ENCODE results near the gene HTT. TPM values are rescaled to one million over a fixed set of nuclear protein-coding genes. Genes with fewer than 3 reads are reported as not detected.
"Not testable (repeated sequence)": the region's sequence is repeated elsewhere in the genome, so short reads cannot be mapped to it uniquely, and the experiment has no call there.

Gene HTT
- total and polyA plus RNA-seq, 5 donors from 2014 or later = 4.8 to 101 (median 6.4) TPM

DNA sequence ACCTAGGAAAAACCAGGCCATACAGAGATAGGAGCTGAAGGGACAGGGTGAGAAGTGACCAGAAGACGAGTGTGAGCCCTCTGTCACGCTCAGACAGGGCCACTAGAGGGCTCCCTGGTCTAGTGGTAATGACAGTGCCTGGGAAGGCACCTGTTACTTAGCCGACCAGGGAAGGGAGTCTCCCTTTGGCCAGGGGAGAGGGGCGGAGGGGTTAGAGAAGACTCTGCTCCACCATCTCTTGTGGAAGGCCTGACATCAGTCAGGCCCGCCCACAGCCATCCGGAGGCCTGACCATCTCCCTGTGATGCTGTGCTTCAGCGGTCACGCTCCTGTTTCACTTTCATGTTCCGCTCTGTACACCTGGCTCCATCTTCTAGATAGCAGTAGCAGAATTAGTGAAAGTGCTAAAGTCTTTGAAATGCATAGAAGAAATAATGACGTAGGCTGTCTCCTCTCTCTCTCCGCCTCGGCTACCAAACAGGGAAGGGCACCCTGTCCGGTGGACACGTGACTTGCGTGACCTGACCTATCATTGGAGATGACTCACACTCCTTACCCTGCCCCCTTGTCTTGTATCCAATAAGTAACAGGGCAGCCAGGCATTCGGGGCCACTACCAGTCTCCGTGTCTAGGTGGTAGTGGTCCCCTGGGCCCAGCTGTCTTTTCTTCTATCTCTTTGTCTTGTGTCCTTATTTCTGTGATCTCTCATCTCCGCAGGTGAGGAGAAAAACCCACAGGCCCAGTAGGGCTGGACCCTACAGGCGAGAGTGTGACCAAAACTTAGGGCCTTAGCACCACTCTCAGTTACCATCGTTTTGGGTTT lies 26.8 kb upstream of the HTT start:
- Mint-ChIP-seq H3K36me3 (peaks cover 4% of the 10 kb centered on the region), H3K27ac (peak overlapping the region; percentile 8 to 93 (median 92)), H3K4me1 (peaks cover 10 to 39% (median 27%) of the 10 kb centered on the region in 4 donors), H3K4me3 (peak overlapping the region; percentile 65 to 90 (median 87)), H3K9me3 (peaks cover 0 to 6% (median 2%) of the 10 kb centered on the region in 7 donors), H3K27me3 (peaks cover 54% of the 10 kb centered on the region)
- ATAC-seq (ENCODE audit: low read depth in 2 of 2) (peak; percentile 67 to 68), DNase-seq (peak; percentile 62 to 88 (median 78))
- Histone ChIP-seq H3K27me3 (ENCODE audit: control insufficient read depth, insufficient read depth, low read length) (no peaks in the 10 kb centered on the region), H3K9me3 (ENCODE audit: control insufficient read depth in 2 of 2, low read length in 2 of 2) (peaks cover 0 to 9% of the 10 kb centered on the region in 2 experiments), H3K4me3 (ENCODE audit: low read depth, low read length) (peak overlapping the region; percentile 78), H3K27ac (ENCODE audit: insufficient read depth, low read length, poor library complexity, severe bottlenecking) (peak overlapping the region; percentile 75), H3K4me1 (ENCODE audit: control insufficient read depth, insufficient read depth, low read length, poor library complexity, severe bottlenecking) (peaks cover 33% of the 10 kb centered on the region), H3K36me3 (ENCODE audit: control insufficient read depth, insufficient read depth, low read length) (no peaks in the 10 kb centered on the region)

GRCh38 chr4:3051141-3051897 lies 23.2 kb upstream of the HTT start:
- H3K27me3 ChIP-seq (ENCODE audit: control insufficient read depth, insufficient read depth, low read length); H3K27ac Mint-ChIP-seq; H3K9me3 Mint-ChIP-seq; H3K27ac ChIP-seq (ENCODE audit: insufficient read depth, low read length, poor library complexity, severe bottlenecking); H3K36me3 ChIP-seq (ENCODE audit: control insufficient read depth, insufficient read depth, low read length); H3K9me3 ChIP-seq (ENCODE audit: control insufficient read depth in 2 of 2, low read length in 2 of 2); ATAC-seq (ENCODE audit: low read depth in 2 of 2); DNase-seq; H3K36me3 Mint-ChIP-seq; H3K4me3 ChIP-seq (ENCODE audit: low read depth, low read length); H3K4me3 Mint-ChIP-seq: not testable (repeated sequence)
- peaks cover 11% of the 10 kb centered on the region for H3K4me1 ChIP-seq (ENCODE audit: control insufficient read depth, insufficient read depth, low read length, poor library complexity, severe bottlenecking)
- Mint-ChIP-seq H3K27me3 (peaks cover 39% of the 10 kb centered on the region), H3K4me1 (peaks cover 0 to 11% (median 8%) of the 10 kb centered on the region in 4 donors)

DNA sequence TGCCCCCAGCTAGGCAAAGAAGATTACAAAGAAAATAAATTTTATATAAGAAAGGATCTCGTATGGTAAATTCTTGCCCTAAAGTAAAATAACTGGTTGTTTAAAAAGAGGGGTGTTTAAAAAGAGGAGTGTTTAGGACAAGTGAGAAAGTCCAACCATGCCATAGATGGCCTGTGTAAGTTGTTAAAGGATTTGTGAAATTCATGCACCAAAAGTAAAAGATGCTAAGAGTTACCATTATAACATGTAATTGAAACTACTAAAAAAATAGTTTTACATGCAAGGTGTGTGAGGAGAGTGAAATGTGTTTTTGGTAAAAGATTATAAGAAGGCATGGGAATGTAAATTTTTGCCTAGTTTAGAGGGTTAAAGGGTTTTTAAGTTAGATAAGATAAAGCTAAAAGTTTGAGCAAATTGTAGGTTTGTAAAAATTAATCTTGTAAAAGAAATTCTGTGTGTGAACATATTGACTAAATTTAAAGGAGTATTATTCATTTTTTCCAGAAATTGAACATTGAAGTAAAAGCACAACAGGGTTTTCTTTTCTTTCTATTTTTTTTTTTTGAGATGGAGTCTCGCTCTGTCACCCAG lies 20.2 kb upstream of the HTT start:
- H3K36me3 ChIP-seq (ENCODE audit: control insufficient read depth, insufficient read depth, low read length) = no peaks in the 10 kb centered on the region
- Mint-ChIP-seq H3K27me3 (peaks cover 25% of the 10 kb centered on the region), H3K4me3 (no peak overlapping the region), H3K4me1 (no peaks in the 10 kb centered on the region), H3K36me3 (peaks cover 12% of the 10 kb centered on the region), H3K9me3 (peaks cover 0 to 13% (median 3%) of the 10 kb centered on the region in 7 donors), H3K27ac (no peak overlapping the region)
- no peaks in the 10 kb centered on the region for H3K27me3 ChIP-seq (ENCODE audit: control insufficient read depth, insufficient read depth, low read length)
- no peak overlapping the region for H3K4me3 ChIP-seq (ENCODE audit: low read depth, low read length)
- ATAC-seq (ENCODE audit: low read depth in 2 of 2) (no peak), DNase-seq (no peak)
- no peak overlapping the region for H3K27ac ChIP-seq (ENCODE audit: insufficient read depth, low read length, poor library complexity, severe bottlenecking)
- H3K9me3 ChIP-seq (ENCODE audit: control insufficient read depth in 2 of 2, low read length in 2 of 2) = peaks cover 0 to 8% of the 10 kb centered on the region in 2 experiments
- no peaks in the 10 kb centered on the region for H3K4me1 ChIP-seq (ENCODE audit: control insufficient read depth, insufficient read depth, low read length, poor library complexity, severe bottlenecking)

DNA sequence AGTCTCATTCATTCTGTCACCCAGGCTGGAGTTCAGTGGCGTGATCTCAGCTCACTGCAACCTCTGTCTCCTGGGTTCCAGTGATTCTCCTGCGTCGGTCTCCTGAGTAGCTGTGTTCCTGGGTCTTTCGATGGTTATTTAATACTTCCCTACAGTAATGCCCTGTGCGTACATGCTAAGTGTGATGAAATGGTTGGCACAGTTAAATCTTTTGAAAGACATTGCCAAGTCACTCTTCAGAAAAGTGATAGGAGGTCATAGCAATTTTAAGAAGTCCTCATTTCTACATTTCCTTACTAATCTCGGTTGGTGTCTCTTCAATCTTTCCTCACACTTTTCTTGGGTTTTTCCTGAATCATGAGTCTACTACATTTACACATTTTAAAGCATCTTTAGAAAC lies 14.5 kb upstream of the HTT start:
- Histone ChIP-seq H3K4me3 (ENCODE audit: low read depth, low read length) (no peak overlapping the region), H3K36me3 (ENCODE audit: control insufficient read depth, insufficient read depth, low read length) (no peaks in the 10 kb centered on the region), H3K27me3 (ENCODE audit: control insufficient read depth, insufficient read depth, low read length) (no peaks in the 10 kb centered on the region), H3K4me1 (ENCODE audit: control insufficient read depth, insufficient read depth, low read length, poor library complexity, severe bottlenecking) (no peaks in the 10 kb centered on the region), H3K9me3 (ENCODE audit: control insufficient read depth in 2 of 2, low read length in 2 of 2) (peaks cover 0 to 8% of the 10 kb centered on the region in 2 experiments), H3K27ac (ENCODE audit: insufficient read depth, low read length, poor library complexity, severe bottlenecking) (no peak overlapping the region)
- peaks cover 0 to 2% (median 0%) of the 10 kb centered on the region in 4 donors for H3K4me1 Mint-ChIP-seq
- H3K27ac Mint-ChIP-seq = no peak overlapping the region
- H3K9me3 Mint-ChIP-seq = peaks cover 0 to 13% (median 3%) of the 10 kb centered on the region in 7 donors
- DNase-seq = no peak
- H3K36me3 Mint-ChIP-seq = peaks cover 12% of the 10 kb centered on the region
- ATAC-seq (ENCODE audit: low read depth in 2 of 2) = no peak
- H3K4me3 Mint-ChIP-seq = no peak overlapping the region
- H3K27me3 Mint-ChIP-seq = peaks cover 4% of the 10 kb centered on the region

- Histone ChIP-seq H3K27ac (ENCODE audit: insufficient read depth, low read length, poor library complexity, severe bottlenecking) (no peak overlapping the region), H3K4me3 (ENCODE audit: low read depth, low read length) (no peak overlapping the region), H3K4me1 (ENCODE audit: control insufficient read depth, insufficient read depth, low read length, poor library complexity, severe bottlenecking) (no peaks in the 10 kb centered on the region), H3K9me3 (ENCODE audit: control insufficient read depth in 2 of 2, low read length in 2 of 2) (no peaks in the 10 kb centered on the region), H3K27me3 (ENCODE audit: control insufficient read depth, insufficient read depth, low read length) (no peaks in the 10 kb centered on the region), H3K36me3 (ENCODE audit: control insufficient read depth, insufficient read depth, low read length) (peaks cover 2% of the 10 kb centered on the region)
- H3K9me3 Mint-ChIP-seq = peaks cover 0 to 9% (median 2%) of the 10 kb centered on the region in 7 donors
- no peak overlapping the region for H3K27ac Mint-ChIP-seq
- no peak overlapping the region for H3K4me3 Mint-ChIP-seq
- DNase-seq = no peak
- H3K4me1 Mint-ChIP-seq = peaks cover 0 to 2% (median 0%) of the 10 kb centered on the region in 4 donors
- H3K27me3 Mint-ChIP-seq = peaks cover 9% of the 10 kb centered on the region
- H3K36me3 Mint-ChIP-seq = peaks cover 8% of the 10 kb centered on the region
- ATAC-seq (ENCODE audit: low read depth in 2 of 2) = no peak
Measured at GRCh38 chr4:3060946-3061345, 13.5 kb upstream of the HTT start.

- H3K36me3 ChIP-seq (ENCODE audit: control insufficient read depth, insufficient read depth, low read length) = peaks cover 2% of the 10 kb centered on the region
- no peaks in the 10 kb centered on the region for H3K9me3 ChIP-seq (ENCODE audit: control insufficient read depth in 2 of 2, low read length in 2 of 2)
- Mint-ChIP-seq H3K4me3 (peak overlapping the region in 1 of 4 donors; percentile 53), H3K27ac (peak overlapping the region in 1 of 3 donors; percentile 26), H3K4me1 (peaks cover 0 to 2% (median 0%) of the 10 kb centered on the region in 4 donors), H3K9me3 (peaks cover 0 to 6% (median 1%) of the 10 kb centered on the region in 7 donors), H3K36me3 (peaks cover 9% of the 10 kb centered on the region), H3K27me3 (peaks cover 15% of the 10 kb centered on the region)
- no peaks in the 10 kb centered on the region for H3K4me1 ChIP-seq (ENCODE audit: control insufficient read depth, insufficient read depth, low read length, poor library complexity, severe bottlenecking)
- DNase-seq (no peak), ATAC-seq (ENCODE audit: low read depth in 2 of 2) (no peak)
- no peaks in the 10 kb centered on the region for H3K27me3 ChIP-seq (ENCODE audit: control insufficient read depth, insufficient read depth, low read length)
- no peak overlapping the region for H3K27ac ChIP-seq (ENCODE audit: insufficient read depth, low read length, poor library complexity, severe bottlenecking)
- no peak overlapping the region for H3K4me3 ChIP-seq (ENCODE audit: low read depth, low read length)
Measured at GRCh38 chr4:3062471-3062870, 12.0 kb upstream of the HTT start.

- ATAC-seq (ENCODE audit: low read depth in 2 of 2) (no peak), DNase-seq (no peak)
- Histone ChIP-seq H3K4me1 (ENCODE audit: control insufficient read depth, insufficient read depth, low read length, poor library complexity, severe bottlenecking) (no peaks in the 10 kb centered on the region), H3K9me3 (ENCODE audit: control insufficient read depth in 2 of 2, low read length in 2 of 2) (no peaks in the 10 kb centered on the region), H3K4me3 (ENCODE audit: low read depth, low read length) (no peak overlapping the region), H3K27ac (ENCODE audit: insufficient read depth, low read length, poor library complexity, severe bottlenecking) (no peak overlapping the region), H3K36me3 (ENCODE audit: control insufficient read depth, insufficient read depth, low read length) (peaks cover 2% of the 10 kb centered on the region), H3K27me3 (ENCODE audit: control insufficient read depth, insufficient read depth, low read length) (no peaks in the 10 kb centered on the region)
- Mint-ChIP-seq H3K4me1 (no peaks in the 10 kb centered on the region), H3K4me3 (no peak overlapping the region), H3K36me3 (peaks cover 9% of the 10 kb centered on the region), H3K9me3 (peaks cover 0 to 8% (median 1%) of the 10 kb centered on the region in 7 donors), H3K27me3 (peaks cover 15% of the 10 kb centered on the region), H3K27ac (no peak overlapping the region)
Measured at GRCh38 chr4:3065551-3065950, 8.9 kb upstream of the HTT start.

Measured in CD4-positive, CD25-positive, alpha-beta regulatory T cell (primary cell).